Panc1 (cell line): ENCODE data around the gene OR2A25. TPM values are rescaled to one million over a fixed set of nuclear protein-coding genes. Genes with fewer than 3 reads are reported as not detected.

Experiments used
- ATAC-seq: fragments of 200-7000 bp; cut with Tn5 transposase; 2 replicates; pipeline ENCODE4 v1.9.1; 2020; ENCODE audit warnings: mild to moderate bottlenecking, moderate library complexity
- BruUV-seq: library from RNA; stranded (reverse); fragments of 400-500 nt; replicated peaks from 2 replicates; lab custom pipeline; 2021; lab: Mats Ljungman, UMichigan
- CTCF ChIA-PET: fragments of 300-600 bp; sonication (Branson Sonifier 250); formaldehyde crosslinking; loops from one replicate; lab custom pipeline; 2022; ENCODE audit warnings: antibody characterized with exemption; lab: Charles Lee
- POLR2A ChIA-PET: fragments of 300-600 bp; sonication (Branson Sonifier 250); formaldehyde crosslinking; loops from one replicate; lab custom pipeline; 2022; ENCODE audit warnings: antibody characterized with exemption; lab: Charles Lee
- DNase-seq: peaks from one replicate; pipeline ENCODE4 v3.0.0-alpha.2; 2010; ENCODE audit warnings: low read depth, low spot score
- H3K27ac ChIP-seq: 2 replicates; pipeline ENCODE4 v1.5.1; 2011; ENCODE audit warnings: mild to moderate bottlenecking, low read length, inconsistent platforms
- H3K27me3 ChIP-seq: fragments of 200-500 bp; sonication (Bioruptor generic); 2 replicates; pipeline ENCODE4 v1.6.0; 2014; ENCODE audit warnings: low read length, inconsistent platforms; ENCODE audit not compliant: control insufficient read depth, insufficient read depth
- H3K36me3 ChIP-seq: fragments of 200-500 bp; sonication (Bioruptor generic); 2 replicates; pipeline ENCODE4 v1.5.1; 2014; ENCODE audit warnings: inconsistent platforms, mild to moderate bottlenecking, low read length, moderate library complexity; ENCODE audit not compliant: control insufficient read depth, insufficient read depth
- H3K4me1 ChIP-seq: 2 replicates; pipeline ENCODE4 v1.5.1; 2011; ENCODE audit warnings: inconsistent platforms, mild to moderate bottlenecking, low read length, moderate library complexity; ENCODE audit not compliant: control insufficient read depth, insufficient read depth
- H3K4me3 ChIP-seq, 2 experiments: 2 replicates each; pipeline ENCODE4 v1.5.1; 2011 to 2012; ENCODE audit warnings: low read depth in 2 of 2, low read length in 2 of 2, mild to moderate bottlenecking in 2 of 2, inconsistent platforms in 1 of 2, moderate library complexity in 1 of 2
- H3K9me3 ChIP-seq: fragments of 200-500 bp; sonication (Bioruptor generic); 2 replicates; pipeline ENCODE4 v1.5.1; 2014; ENCODE audit warnings: low read depth, mild to moderate bottlenecking, inconsistent platforms, low read length, moderate library complexity; ENCODE audit not compliant: control insufficient read depth, insufficient read depth
- POLR2AphosphoS5 ChIP-seq: IDR thresholded peaks from 2 replicates; pipeline ENCODE4 v1.6.1; 2012; ENCODE audit warnings: mild to moderate bottlenecking, low read depth, low read length, moderate library complexity
- SIN3A ChIP-seq: IDR thresholded peaks from 2 replicates; pipeline ENCODE4 v1.6.1; 2012; ENCODE audit warnings: low read depth, mild to moderate bottlenecking, low read length, moderate library complexity, borderline replicate concordance; ENCODE audit not compliant: insufficient read depth
- TCF7L2 ChIP-seq: IDR thresholded peaks from 2 replicates; pipeline ENCODE4 v1.6.1; 2011; ENCODE audit warnings: mild to moderate bottlenecking, low read depth, low read length, inconsistent platforms
- in situ Hi-C: cut with HindIII; loops from 2 replicates; pipeline ENCODE4 v1.10.0; 2016; ENCODE audit warnings: low sequenced_read_pairs, low pct_unique_long_range_greater_than_20kb
- intact Hi-C: fragments of 100-400 bp; cut with micrococcal nuclease; formaldehyde crosslinking; loops from one replicate; pipeline ENCODE4 v1.10.0; 2022; ENCODE audit not compliant: unreplicated experiment
- total RNA-seq: library from RNA; stranded (reverse); gene quantifications from one replicate; pipeline ENCODE4 v1.2.1, GENCODE V29; 2021; ENCODE audit not compliant: unreplicated experiment
- TF ChIP-seq, protein P1 (sequence below): fragments of 450-650 bp; IDR thresholded peaks from 2 replicates; pipeline ENCODE4 v1.5.1; 2017; ENCODE audit warnings: mild to moderate bottlenecking
- TF ChIP-seq, protein P2 (sequence below), 2 experiments: IDR thresholded peaks; 2 replicates each; pipeline ENCODE4 v1.6.1; 2011 to 2012; ENCODE audit warnings: low read depth in 2 of 2, control low read depth in 1 of 2, low read length in 1 of 2, mild to moderate bottlenecking in 1 of 2, moderate library complexity in 1 of 2; ENCODE audit not compliant: insufficient read depth in 1 of 2

OR2A25 gene
- total RNA-seq, 1 experiment from 2014 or later, result not detected

DNA sequence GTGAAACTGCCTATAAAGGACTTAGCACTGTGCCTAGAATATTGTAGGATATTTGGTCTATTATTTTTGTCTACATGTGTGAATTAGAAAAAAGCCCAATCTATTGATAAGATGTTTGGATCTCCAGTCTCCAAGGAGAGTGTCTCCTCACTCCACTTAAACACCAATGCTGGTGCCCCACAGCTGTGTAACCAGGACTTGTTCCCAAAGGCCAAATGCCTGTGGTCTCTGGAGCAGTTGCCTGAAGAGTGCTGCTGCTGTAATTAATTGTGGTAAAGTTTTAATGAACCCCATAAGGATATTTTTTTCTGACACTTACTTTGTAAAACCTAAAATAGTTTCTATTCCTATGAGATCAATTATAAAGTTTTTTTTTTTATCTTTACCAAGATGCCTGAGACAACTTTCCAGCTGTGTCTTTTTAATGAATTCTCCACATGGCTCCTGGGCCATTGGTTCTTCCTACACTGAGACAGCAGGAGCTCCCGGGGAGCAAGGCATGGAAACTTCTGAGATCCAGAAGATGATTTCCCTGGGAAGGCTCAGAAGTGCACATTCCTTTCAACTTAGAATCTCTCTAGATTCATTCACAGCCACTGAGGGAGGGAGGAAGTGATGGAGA is 32.1 kb upstream of the OR2A25 start:
- ChIA-PET CTCF (no interaction called here), POLR2A (interaction anchor here (0.6 kb wide), 1 partner anchor 344 kb away, joined by 4 read pairs; no protein-coding TSS in a partner anchor)
- Histone ChIP-seq H3K36me3 (no peaks in the 10 kb centered on the region), H3K4me3 (no peak overlapping the region), H3K4me1 (no peaks in the 10 kb centered on the region), H3K27ac (no peak overlapping the region), H3K27me3 (no peaks in the 10 kb centered on the region; the same call in 1 of the 2 replicates), H3K9me3 (no peaks in the 10 kb centered on the region)
- ATAC-seq (no peak), DNase-seq (no peak)
- in situ Hi-C loops (no loop called here), intact Hi-C loops (no loop called here)
- TF ChIP-seq, protein P1, sequence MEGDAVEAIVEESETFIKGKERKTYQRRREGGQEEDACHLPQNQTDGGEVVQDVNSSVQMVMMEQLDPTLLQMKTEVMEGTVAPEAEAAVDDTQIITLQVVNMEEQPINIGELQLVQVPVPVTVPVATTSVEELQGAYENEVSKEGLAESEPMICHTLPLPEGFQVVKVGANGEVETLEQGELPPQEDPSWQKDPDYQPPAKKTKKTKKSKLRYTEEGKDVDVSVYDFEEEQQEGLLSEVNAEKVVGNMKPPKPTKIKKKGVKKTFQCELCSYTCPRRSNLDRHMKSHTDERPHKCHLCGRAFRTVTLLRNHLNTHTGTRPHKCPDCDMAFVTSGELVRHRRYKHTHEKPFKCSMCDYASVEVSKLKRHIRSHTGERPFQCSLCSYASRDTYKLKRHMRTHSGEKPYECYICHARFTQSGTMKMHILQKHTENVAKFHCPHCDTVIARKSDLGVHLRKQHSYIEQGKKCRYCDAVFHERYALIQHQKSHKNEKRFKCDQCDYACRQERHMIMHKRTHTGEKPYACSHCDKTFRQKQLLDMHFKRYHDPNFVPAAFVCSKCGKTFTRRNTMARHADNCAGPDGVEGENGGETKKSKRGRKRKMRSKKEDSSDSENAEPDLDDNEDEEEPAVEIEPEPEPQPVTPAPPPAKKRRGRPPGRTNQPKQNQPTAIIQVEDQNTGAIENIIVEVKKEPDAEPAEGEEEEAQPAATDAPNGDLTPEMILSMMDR, result no peak
- TF ChIP-seq TCF7L2, result no peak
- no peak for TF ChIP-seq SIN3A
- TF ChIP-seq POLR2AphosphoS5, result no peak
- TF ChIP-seq, protein P2, sequence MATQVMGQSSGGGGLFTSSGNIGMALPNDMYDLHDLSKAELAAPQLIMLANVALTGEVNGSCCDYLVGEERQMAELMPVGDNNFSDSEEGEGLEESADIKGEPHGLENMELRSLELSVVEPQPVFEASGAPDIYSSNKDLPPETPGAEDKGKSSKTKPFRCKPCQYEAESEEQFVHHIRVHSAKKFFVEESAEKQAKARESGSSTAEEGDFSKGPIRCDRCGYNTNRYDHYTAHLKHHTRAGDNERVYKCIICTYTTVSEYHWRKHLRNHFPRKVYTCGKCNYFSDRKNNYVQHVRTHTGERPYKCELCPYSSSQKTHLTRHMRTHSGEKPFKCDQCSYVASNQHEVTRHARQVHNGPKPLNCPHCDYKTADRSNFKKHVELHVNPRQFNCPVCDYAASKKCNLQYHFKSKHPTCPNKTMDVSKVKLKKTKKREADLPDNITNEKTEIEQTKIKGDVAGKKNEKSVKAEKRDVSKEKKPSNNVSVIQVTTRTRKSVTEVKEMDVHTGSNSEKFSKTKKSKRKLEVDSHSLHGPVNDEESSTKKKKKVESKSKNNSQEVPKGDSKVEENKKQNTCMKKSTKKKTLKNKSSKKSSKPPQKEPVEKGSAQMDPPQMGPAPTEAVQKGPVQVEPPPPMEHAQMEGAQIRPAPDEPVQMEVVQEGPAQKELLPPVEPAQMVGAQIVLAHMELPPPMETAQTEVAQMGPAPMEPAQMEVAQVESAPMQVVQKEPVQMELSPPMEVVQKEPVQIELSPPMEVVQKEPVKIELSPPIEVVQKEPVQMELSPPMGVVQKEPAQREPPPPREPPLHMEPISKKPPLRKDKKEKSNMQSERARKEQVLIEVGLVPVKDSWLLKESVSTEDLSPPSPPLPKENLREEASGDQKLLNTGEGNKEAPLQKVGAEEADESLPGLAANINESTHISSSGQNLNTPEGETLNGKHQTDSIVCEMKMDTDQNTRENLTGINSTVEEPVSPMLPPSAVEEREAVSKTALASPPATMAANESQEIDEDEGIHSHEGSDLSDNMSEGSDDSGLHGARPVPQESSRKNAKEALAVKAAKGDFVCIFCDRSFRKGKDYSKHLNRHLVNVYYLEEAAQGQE (IDR thresholded peaks at IDR 0.05; ENCODE audit: insufficient read depth in 1 of 2, low read depth in 2 of 2, low read length in 1 of 2), result no peak
- BruUV-seq, result no TSS peak

- CTCF ChIA-PET, result interaction anchor here (0.6 kb wide), 1 partner anchor 17 kb away, joined by 3 read pairs; no protein-coding TSS in a partner anchor
- intact Hi-C loops (no loop called here), in situ Hi-C loops (no loop called here)
- Histone ChIP-seq H3K4me3 (no peak overlapping the region), H3K27me3 (no peaks in the 10 kb centered on the region), H3K4me1 (no peaks in the 10 kb centered on the region), H3K36me3 (no peaks in the 10 kb centered on the region), H3K9me3 (no peaks in the 10 kb centered on the region), H3K27ac (no peak overlapping the region)
- ATAC-seq, result no peak
- DNase-seq, result no peak
- TF ChIP-seq, protein P2 (IDR thresholded peaks at IDR 0.05; ENCODE audit: insufficient read depth in 1 of 2, low read depth in 2 of 2, low read length in 1 of 2), result no peak
- TF ChIP-seq, protein P1, result no peak
- TF ChIP-seq POLR2AphosphoS5, result no peak
- no peak for TF ChIP-seq TCF7L2
- no peak for TF ChIP-seq SIN3A
- POLR2A ChIA-PET, result no interaction called here
- no TSS peak for BruUV-seq
These were observed 30.7 kb upstream of the OR2A25 start for GRCh38 chr7:144038887-144039286.
